ENCODE measurements around the gene EML5. TPM values are rescaled to one million over a fixed set of nuclear protein-coding genes. Genes with fewer than 3 reads are reported as not detected.

EML5 gene
- total RNA-seq, 1 experiment from 2014 or later, result 1.3 TPM

GRCh38 chr14:88660056-88660455 is 132.7 kb downstream of the EML5 start:
- in situ Hi-C loops (cut with HindIII; ENCODE audit: low pct_unique_long_range_greater_than_20kb, low sequenced_read_pairs), result no loop called here
- no peak for DNase-seq (ENCODE audit: low read depth)

- in situ Hi-C loops (cut with HindIII; ENCODE audit: low pct_unique_long_range_greater_than_20kb, low sequenced_read_pairs), result no loop called here
- DNase-seq (ENCODE audit: low read depth), result no peak
Observed at GRCh38 chr14:88639221-88639620, 153.5 kb downstream of the EML5 start.

GRCh38 chr14:88632512-88632911 is 160.2 kb downstream of the EML5 start:
- no peak for DNase-seq (ENCODE audit: low read depth)
- in situ Hi-C loops (cut with HindIII; ENCODE audit: low pct_unique_long_range_greater_than_20kb, low sequenced_read_pairs), result no loop called here

DNA sequence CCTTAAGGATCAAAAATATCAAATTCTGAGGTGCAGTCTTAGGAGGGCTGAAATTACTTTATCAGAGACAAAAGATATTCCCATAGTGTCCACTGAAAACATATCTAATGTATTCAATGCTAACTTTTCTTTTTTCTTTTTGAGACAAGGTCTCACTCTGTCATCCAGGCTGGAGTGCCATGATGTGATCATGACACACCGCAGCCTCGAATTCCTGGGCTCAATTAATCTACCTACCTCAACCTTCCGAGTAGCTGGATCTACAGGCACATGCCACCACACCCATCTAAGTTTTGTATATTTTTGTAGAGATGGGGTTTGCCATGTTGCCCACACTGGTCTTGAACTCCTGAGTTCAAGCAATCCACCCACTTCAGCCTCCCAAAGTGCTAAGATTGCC is 161.7 kb downstream of the EML5 start:
- in situ Hi-C loops (cut with HindIII; ENCODE audit: low pct_unique_long_range_greater_than_20kb, low sequenced_read_pairs), result no loop called here
- no peak for DNase-seq (ENCODE audit: low read depth)

- in situ Hi-C loops (cut with HindIII; ENCODE audit: low pct_unique_long_range_greater_than_20kb, low sequenced_read_pairs), result no loop called here
- peak; percentile 89 for DNase-seq (ENCODE audit: low read depth)
Observed at GRCh38 chr14:88630565-88630964, 162.2 kb downstream of the EML5 start.

DNA sequence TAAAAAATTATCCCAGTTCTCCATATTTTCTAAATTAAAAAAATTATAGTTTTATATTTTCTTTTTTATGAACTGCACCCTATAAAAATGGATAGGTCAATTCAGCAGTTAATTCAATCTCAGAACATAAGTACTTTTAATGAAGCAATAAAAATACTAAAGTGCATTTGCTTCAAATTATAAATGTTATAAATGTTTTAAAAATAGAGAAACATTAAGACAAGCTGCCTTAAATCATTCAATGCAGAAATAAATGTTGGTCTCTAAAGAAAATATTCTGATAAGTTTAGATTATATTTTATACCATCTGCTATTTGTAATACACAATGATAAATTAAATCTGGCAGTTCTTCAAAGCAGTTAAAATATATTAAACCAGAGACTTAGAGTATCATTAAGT is 164.3 kb downstream of the EML5 start:
- no peak for DNase-seq (ENCODE audit: low read depth)
- in situ Hi-C loops (cut with HindIII; ENCODE audit: low pct_unique_long_range_greater_than_20kb, low sequenced_read_pairs), result no loop called here

GRCh38 chr14:88628033-88628432 is 164.7 kb downstream of the EML5 start:
- DNase-seq (ENCODE audit: low read depth), result no peak
- in situ Hi-C loops (cut with HindIII; ENCODE audit: low pct_unique_long_range_greater_than_20kb, low sequenced_read_pairs), result no loop called here

DNA sequence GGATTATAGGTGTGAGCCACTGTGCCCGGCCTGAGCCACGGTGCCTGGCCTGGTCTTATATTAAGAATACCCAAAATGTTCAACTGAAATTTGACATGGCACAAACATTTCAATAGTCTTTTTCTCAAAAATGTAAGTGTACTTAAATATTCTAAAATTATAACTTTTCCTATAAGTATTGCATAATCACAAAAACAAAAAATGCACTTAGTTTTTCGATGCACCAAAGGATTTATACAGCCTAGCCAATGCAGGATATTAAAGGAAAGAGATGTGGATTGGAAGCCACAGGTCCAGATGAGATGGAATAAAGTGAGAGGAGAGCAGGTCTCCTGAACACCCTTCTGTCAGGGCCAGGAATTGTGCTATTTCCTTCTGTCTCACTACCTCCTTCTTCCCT is 167.1 kb downstream of the EML5 start:
- in situ Hi-C loops (cut with HindIII; ENCODE audit: low pct_unique_long_range_greater_than_20kb, low sequenced_read_pairs), result no loop called here
- no peak for DNase-seq (ENCODE audit: low read depth)

DNA sequence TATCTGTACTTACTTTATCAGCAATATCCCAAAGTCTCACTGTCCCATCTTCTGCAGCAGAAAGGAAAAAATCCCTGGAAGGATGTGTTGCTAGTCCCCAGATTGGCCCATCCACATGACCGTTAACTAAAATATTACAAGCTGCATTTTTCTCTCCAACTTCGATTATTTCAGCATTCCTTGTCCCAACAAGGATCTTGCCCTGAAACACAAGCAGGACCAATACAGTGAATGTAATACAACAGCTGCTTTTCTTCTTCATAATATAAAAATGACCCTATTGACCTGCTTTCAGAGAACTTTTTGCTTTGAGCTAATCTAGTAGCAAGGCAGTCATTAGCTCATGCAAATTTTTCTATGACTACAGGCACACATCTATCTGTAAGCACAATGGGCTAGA is 171.7 kb downstream of the EML5 start:
- DNase-seq (ENCODE audit: low read depth), result no peak
- in situ Hi-C loops (cut with HindIII; ENCODE audit: low pct_unique_long_range_greater_than_20kb, low sequenced_read_pairs), result no loop called here

DNA sequence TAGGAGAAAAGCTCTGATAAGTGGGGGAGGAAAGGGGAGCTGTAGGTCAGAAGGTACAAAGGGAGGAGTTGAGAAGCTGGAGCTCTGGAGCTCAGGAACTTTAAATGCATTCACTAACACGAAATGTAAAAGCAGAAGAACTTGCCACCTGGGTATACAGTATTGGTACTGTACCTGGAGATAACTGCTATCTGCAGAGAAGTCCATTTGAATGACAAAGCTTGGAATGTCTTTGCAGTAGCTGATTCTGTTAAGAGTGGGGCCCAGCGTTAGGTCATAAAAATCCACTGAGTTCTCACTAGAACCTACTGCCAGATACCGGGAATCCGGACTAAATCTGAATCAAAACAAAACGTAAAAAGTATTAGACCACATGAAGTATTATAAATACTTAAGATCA is 174.3 kb downstream of the EML5 start:
- in situ Hi-C loops (cut with HindIII; ENCODE audit: low pct_unique_long_range_greater_than_20kb, low sequenced_read_pairs), result no loop called here
- DNase-seq (ENCODE audit: low read depth), result no peak

GRCh38 chr14:88617479-88617878 is 175.3 kb downstream of the EML5 start:
- in situ Hi-C loops (cut with HindIII; ENCODE audit: low pct_unique_long_range_greater_than_20kb, low sequenced_read_pairs), result no loop called here
- DNase-seq (ENCODE audit: low read depth), result no peak

GRCh38 chr14:88616697-88617096 is 176.1 kb downstream of the EML5 start:
- in situ Hi-C loops (cut with HindIII; ENCODE audit: low pct_unique_long_range_greater_than_20kb, low sequenced_read_pairs), result no loop called here
- DNase-seq (ENCODE audit: low read depth), result no peak

DNA sequence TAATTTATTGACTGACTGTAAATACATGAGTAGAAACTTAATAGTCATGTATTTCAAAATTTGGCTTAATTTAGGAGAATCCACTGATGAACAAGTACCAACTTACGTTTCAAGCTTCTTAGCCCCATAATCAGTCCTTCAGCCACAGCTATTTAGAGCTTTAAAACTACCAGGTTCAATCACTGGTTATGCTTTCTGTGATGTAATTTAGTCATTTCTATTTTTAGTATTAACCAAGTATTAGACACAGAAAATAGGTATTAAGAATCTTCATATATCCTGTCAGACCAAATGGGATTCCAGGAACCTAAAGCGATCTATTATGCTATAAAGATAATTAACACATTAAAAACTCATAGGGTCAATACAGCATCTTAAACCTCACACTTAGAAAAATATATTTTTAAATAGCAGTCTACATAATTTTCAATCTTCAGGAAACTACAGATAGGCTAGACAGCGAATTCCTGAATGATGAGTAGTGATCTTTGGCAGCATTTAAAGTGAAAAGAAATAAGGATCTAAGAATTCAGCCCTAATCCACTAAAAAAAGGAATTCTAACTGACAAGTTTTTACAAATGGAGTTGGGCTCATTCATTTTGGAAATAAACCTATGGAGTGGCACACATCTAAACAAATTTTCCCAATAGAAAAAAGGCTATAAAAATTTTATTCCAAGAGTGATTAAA is 178.4 kb downstream of the EML5 start:
- in situ Hi-C loops (cut with HindIII; ENCODE audit: low pct_unique_long_range_greater_than_20kb, low sequenced_read_pairs), result no loop called here

GRCh38 chr14:88613552-88614010 is 179.2 kb downstream of the EML5 start:
- no peak for DNase-seq (ENCODE audit: low read depth)

More for the DNA sequence above, 178.4 kb downstream of the EML5 start:
- DNase-seq (ENCODE audit: low read depth), result no peak

GRCh38 chr14:88612981-88613380 is 179.8 kb downstream of the EML5 start:
- in situ Hi-C loops (cut with HindIII; ENCODE audit: low pct_unique_long_range_greater_than_20kb, low sequenced_read_pairs), result no loop called here
- no peak for DNase-seq (ENCODE audit: low read depth)

More at GRCh38 chr14:88613552-88614010, 179.2 kb downstream of the EML5 start:
- in situ Hi-C loops (cut with HindIII; ENCODE audit: low pct_unique_long_range_greater_than_20kb, low sequenced_read_pairs), result no loop called here

- in situ Hi-C loops (cut with HindIII; ENCODE audit: low pct_unique_long_range_greater_than_20kb, low sequenced_read_pairs), result no loop called here
- DNase-seq (ENCODE audit: low read depth), result no peak
Observed at GRCh38 chr14:88611878-88612277, 180.9 kb downstream of the EML5 start.

GRCh38 chr14:88607829-88608228 is 184.9 kb downstream of the EML5 start:
- DNase-seq (ENCODE audit: low read depth), result no peak
- in situ Hi-C loops (cut with HindIII; ENCODE audit: low pct_unique_long_range_greater_than_20kb, low sequenced_read_pairs), result no loop called here

GRCh38 chr14:88605594-88605993 is 187.2 kb downstream of the EML5 start:
- no peak for DNase-seq (ENCODE audit: low read depth)

DNA sequence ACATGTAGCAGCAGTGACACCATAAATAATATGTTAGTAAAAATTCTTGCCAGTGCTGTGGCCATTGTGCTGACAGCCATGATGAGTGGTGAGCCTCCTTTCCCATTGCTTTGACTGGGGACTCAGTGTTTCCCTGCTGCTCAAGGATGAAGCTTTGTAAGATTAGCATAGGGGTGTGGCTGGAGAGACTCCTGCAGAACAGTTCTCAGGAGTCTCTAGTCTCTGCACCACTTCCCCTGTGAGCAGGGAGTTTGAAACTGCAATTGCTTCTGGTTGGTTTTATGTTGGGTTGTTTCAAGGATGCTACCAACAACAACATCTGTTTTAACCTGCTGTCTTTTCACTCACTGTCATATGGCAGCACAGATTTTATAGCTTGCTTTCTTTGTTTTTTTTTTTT is 188.5 kb downstream of the EML5 start:
- in situ Hi-C loops (cut with HindIII; ENCODE audit: low pct_unique_long_range_greater_than_20kb, low sequenced_read_pairs), result no loop called here
- no peak for DNase-seq (ENCODE audit: low read depth)

More at GRCh38 chr14:88605594-88605993, 187.2 kb downstream of the EML5 start:
- in situ Hi-C loops (cut with HindIII; ENCODE audit: low pct_unique_long_range_greater_than_20kb, low sequenced_read_pairs), result no loop called here

DNA sequence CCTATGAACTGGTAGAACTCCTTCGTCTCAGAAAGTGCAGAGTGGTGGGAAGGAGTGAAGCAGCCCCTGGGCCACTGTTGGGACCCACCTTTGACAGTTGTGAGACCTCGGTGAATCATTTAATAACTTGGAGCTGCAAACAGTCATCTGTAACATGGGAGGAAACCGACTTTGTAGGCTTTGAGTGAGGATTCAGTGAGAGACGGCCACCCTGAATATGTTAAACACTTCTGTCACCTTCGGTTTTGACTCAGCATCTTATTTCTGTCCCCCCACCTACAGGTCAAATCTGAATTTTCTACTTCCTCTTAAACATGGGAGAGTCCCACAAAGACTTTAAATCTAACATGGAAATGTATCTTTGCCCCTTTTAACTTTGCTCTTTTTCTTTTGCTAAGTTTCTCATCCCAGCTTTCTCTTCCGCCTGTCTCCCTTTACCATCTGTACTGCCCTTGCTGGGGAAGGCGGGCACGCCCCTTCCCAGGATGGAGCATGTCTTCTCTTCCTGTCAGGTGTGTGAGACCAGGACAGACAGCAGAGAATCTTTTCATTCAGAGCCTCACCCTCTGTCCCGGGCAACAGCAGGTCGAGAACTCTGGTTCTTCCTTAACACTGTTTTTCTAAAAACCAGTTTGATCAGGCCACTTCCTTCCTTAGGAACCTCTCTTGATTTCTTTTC is 192.9 kb downstream of the EML5 start:
- no peak for DNase-seq (ENCODE audit: low read depth)
- in situ Hi-C loops (cut with HindIII; ENCODE audit: low pct_unique_long_range_greater_than_20kb, low sequenced_read_pairs), result no loop called here
